Astrocyte of the spinal cord (primary cell): ENCODE data around the gene MRPL30.

Experiments
- DNase-seq: peaks from one replicate; pipeline ENCODE4 v3.0.0; 2011; ENCODE audit warnings: low read depth, low spot score
- H3K4me3 ChIP-seq: 2 replicates; pipeline ENCODE4 v1.5.1; 2011; ENCODE audit warnings: low read depth, mild to moderate bottlenecking, low read length, moderate library complexity
- in situ Hi-C: cut with HindIII; loops from 2 replicates; pipeline ENCODE4 v1.10.0; 2017; ENCODE audit warnings: low sequenced_read_pairs
- TF ChIP-seq, protein P1 (sequence below): IDR thresholded peaks from 2 replicates; pipeline ENCODE4 v1.5.1; 2012; ENCODE audit warnings: low read depth, mild to moderate bottlenecking, low read length, inconsistent platforms

The MRPL30 gene

DNA sequence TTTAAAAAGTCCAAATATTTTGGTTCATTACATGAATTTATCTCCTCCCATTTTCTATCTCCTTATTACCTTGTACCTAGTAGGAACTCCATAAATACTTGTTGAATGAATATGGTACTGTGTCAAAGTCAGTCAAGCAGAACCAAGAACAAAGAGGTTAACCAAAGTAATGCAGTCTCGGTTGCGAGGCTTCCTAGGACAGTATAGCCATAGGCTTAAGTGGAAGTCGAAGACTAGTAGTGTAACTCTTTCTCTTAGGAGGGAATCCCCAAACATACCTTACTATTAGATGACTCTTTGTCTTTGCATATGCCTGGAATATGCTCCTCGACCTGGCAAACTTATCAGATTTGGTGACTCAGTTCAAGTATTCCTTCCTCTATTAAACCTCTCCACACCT is 21.4 kb upstream of the MRPL30 start:
- DNase-seq: no peak
- TF ChIP-seq, protein P1, sequence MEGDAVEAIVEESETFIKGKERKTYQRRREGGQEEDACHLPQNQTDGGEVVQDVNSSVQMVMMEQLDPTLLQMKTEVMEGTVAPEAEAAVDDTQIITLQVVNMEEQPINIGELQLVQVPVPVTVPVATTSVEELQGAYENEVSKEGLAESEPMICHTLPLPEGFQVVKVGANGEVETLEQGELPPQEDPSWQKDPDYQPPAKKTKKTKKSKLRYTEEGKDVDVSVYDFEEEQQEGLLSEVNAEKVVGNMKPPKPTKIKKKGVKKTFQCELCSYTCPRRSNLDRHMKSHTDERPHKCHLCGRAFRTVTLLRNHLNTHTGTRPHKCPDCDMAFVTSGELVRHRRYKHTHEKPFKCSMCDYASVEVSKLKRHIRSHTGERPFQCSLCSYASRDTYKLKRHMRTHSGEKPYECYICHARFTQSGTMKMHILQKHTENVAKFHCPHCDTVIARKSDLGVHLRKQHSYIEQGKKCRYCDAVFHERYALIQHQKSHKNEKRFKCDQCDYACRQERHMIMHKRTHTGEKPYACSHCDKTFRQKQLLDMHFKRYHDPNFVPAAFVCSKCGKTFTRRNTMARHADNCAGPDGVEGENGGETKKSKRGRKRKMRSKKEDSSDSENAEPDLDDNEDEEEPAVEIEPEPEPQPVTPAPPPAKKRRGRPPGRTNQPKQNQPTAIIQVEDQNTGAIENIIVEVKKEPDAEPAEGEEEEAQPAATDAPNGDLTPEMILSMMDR: no peak
- in situ Hi-C loops: no loop called here
- no peak overlapping the region for H3K4me3 ChIP-seq

DNA sequence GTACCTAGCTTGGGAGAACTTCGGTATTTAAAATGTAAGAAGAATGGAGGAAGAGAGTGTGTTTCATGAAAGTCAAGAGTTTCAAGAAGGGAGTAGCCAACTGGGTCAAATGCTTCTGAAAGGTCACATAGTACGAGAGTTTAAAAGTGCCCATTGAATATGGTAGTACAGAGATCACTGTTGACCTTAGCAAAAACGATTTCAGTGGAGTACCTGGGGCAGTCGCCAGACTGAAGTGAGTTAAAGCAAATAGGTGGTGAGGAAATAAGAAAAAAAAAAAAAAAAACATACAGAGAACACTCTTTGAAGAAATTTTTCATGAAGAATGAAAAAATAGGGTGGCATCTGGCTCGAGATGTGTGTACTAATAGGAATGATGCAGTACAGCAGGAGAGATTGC is 14.8 kb upstream of the MRPL30 start:
- TF ChIP-seq, protein P1: no peak
- DNase-seq: no peak
- in situ Hi-C loops: no loop called here
- no peak overlapping the region for H3K4me3 ChIP-seq

DNA sequence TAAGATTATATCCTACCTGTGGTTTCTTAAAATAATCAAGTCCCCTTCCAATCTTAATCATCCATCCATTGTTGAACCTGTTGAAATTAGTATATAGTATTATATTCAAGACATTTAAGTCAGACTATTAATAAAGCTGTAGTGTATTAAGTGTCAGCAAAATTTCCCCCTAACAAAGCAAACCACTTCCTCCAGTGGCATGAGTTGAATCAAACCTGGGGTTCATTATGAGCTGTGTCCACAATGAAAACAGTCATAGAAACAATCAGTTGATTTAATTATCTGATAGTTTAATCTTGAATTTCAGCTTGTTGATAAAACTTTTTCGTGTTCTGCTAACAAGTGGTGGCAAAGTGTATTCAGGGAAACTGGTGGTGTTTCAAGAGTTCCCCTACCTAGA is 11.4 kb upstream of the MRPL30 start:
- DNase-seq: no peak
- TF ChIP-seq, protein P1: no peak
- in situ Hi-C loops: no loop called here
- H3K4me3 ChIP-seq: no peak overlapping the region

DNA sequence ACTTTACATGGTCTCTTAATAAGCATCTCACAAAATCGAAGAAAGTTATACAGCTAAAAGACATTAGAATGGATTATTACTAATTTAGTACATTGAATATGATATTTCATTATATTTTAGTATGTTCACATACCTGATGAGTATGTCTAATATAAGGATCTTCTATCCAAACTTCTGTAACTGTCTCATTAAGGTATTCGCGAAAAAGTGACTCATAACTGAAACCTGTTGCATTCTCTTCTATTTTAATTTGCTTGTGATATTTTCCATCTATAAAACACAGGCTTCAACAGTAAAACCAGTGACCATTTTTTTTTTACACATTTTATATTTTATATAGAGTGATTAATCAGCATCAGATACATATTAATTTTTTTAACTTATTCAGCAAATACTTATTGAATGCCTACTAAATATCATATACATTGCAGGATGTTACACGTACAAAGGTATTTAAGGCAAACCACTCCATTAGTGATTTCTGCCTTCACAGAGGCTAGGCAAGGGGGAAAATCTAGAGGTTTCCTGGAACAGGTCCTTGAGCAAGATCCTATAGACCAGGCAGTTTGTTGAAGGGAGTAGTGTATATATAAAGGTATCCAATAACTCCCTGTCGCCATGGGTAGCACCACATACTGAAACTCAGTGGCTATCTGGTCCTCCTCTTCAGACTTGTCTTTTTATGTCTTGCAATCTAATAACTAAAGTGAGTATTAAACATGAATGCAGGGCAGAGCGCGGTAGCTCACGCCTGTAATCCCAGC is 9.4 kb upstream of the MRPL30 start:
- in situ Hi-C loops: no loop called here
- H3K4me3 ChIP-seq: no peak overlapping the region
- no peak for DNase-seq
- TF ChIP-seq, protein P1: no peak

DNA sequence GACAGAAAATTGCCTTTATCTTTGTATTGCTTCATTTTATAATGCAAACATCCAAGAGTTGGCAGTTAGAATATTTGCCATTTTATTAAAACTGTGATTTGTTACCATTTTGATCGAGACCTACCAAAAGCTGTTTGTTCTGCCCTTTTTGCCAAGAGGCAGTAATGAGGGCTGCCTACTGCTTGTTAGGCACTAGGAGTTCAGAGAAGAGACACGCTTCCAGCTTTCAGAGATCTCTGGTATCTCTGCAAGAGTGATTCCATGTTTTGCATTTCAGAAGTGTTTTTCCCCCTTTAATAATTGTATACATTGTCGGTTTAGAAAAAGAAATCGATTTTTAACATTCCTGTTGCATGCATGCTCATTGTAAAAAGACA is 628 bp downstream of the MRPL30 start:
- TF ChIP-seq, protein P1: no peak
- DNase-seq: no peak
- H3K4me3 ChIP-seq: peak overlapping the region; percentile 93
- in situ Hi-C loops: no loop called here

DNA sequence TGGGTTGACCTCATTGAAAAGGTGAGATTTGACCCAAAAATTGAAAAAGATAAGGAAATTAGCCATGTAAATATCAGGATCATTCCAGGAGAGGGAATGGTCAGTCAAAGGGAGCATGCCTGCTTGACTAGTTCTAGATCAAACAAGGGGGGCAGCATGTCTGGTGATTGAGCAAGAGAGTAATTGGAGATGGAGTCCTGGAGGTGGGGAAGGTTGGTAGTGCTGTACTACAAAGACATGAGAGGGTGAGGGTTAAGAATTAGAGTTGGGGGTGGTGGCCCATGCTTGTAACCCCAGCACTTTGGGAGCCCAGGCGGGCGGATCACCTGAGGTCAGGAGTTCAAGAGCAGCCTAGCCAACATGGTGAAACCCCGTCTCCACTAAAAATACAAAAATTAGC is 2.0 kb downstream of the MRPL30 start:
- no peak for DNase-seq
- no peak overlapping the region for H3K4me3 ChIP-seq
- TF ChIP-seq, protein P1: no peak
- in situ Hi-C loops: no loop called here

DNA sequence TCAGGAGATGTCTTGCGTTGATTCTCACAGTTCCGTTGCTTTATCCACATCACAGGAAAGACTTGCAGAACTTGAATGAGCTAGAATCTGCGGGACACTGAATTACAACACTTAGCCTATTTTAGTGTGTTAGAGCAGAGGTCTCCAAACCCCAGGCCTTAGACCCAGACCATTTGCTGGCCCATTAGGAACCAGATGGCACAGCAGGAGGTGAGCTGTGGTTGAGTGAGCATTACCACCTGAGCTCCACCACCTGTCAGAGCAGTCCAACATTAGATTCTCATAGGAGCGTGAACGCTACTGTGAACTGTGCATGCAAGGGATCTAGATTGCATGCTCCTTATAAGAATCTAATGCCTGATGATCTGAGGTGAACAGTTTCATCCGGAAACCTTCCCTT is 3.8 kb downstream of the MRPL30 start:
- H3K4me3 ChIP-seq: no peak overlapping the region
- in situ Hi-C loops: no loop called here
- TF ChIP-seq, protein P1: no peak
- no peak for DNase-seq
